ENCODE results near the gene WDTC1. TPM values are rescaled to one million over a fixed set of nuclear protein-coding genes. Genes with fewer than 3 reads are reported as not detected.

The WDTC1 gene
- total RNA-seq, 2 donors from 2014 or later, result 22.7 to 28.3 TPM

DNA sequence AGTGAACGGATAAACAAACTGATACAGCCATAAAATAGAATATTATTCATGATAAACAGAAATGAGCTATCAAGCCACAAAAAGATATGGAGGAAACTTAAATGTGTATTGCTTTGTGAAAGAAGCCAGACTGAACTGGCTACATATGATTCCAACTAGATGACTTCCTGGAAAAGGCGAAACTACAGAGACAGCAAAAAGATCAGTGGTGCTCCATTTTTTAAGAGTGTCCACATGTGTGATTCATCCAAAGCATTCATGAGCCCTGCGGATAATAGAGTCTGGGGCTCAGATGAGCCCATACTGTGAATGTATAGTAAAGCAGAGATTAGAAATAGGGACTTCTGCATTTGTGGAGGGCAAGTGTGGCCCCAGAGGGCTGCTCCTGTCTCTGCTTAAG lies 79.7 kb downstream of the WDTC1 start:
- 69 to 72% methylated on average over 3 of the region's 3 CpGs for WGBS, 2 donors
- H3K4me3 ChIP-seq, result no peak overlapping the region
- H3K27ac ChIP-seq, result no peak overlapping the region
- no peaks in the 10 kb centered on the region for H3K4me1 ChIP-seq
- H3K36me3 ChIP-seq (replicated peaks in 1 of 2; ENCODE audit: insufficient read depth in 1 of 2, low read depth in 2 of 2), result no peaks in the 10 kb centered on the region
- no peaks in the 10 kb centered on the region for H3K27me3 ChIP-seq
- TF ChIP-seq POLR2A (IDR thresholded peaks at IDR 0.05), result no peak
- DNase-seq, result no peak
- intact Hi-C loops (cut with DNase I), result no loop called here
- no peaks in the 10 kb centered on the region for H3K9me3 ChIP-seq
- no peak for ATAC-seq

DNA sequence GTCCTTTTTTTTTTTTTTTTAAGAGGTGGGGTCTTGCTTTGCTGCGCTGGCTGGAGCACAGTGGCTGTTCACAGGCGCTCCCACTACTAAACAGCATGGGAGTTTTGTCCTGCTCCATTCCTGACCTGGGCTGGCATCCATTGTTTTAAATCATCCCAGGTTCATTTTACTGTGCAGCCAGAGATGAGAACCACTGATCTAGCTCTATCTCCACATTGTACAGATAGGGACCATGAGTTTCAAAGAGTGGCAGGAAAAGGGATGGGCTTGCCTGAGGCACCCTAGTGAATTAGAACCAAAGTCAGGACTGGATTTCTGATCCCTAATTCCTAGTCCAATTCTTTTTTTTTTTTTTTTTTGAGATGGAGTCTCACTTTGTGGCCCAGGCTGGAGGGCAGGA lies 80.3 kb downstream of the WDTC1 start:
- no peak for TF ChIP-seq POLR2A (IDR thresholded peaks at IDR 0.05)
- TF ChIP-seq, protein P1, sequence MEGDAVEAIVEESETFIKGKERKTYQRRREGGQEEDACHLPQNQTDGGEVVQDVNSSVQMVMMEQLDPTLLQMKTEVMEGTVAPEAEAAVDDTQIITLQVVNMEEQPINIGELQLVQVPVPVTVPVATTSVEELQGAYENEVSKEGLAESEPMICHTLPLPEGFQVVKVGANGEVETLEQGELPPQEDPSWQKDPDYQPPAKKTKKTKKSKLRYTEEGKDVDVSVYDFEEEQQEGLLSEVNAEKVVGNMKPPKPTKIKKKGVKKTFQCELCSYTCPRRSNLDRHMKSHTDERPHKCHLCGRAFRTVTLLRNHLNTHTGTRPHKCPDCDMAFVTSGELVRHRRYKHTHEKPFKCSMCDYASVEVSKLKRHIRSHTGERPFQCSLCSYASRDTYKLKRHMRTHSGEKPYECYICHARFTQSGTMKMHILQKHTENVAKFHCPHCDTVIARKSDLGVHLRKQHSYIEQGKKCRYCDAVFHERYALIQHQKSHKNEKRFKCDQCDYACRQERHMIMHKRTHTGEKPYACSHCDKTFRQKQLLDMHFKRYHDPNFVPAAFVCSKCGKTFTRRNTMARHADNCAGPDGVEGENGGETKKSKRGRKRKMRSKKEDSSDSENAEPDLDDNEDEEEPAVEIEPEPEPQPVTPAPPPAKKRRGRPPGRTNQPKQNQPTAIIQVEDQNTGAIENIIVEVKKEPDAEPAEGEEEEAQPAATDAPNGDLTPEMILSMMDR (IDR thresholded peaks at IDR 0.05), result no peak
- DNase-seq (no peak), ATAC-seq (no peak)
- WGBS, 2 donors, result 72 to 91% methylated on average over 2 of the region's 2 CpGs
- H3K36me3 ChIP-seq (replicated peaks in 1 of 2; ENCODE audit: insufficient read depth in 1 of 2, low read depth in 2 of 2), result no peaks in the 10 kb centered on the region
- H3K9me3 ChIP-seq, result no peaks in the 10 kb centered on the region
- H3K27ac ChIP-seq, result no peak overlapping the region
- no peaks in the 10 kb centered on the region for H3K27me3 ChIP-seq
- no peaks in the 10 kb centered on the region for H3K4me1 ChIP-seq
- intact Hi-C loops (cut with DNase I), result no loop called here
- H3K4me3 ChIP-seq, result no peak overlapping the region

DNA sequence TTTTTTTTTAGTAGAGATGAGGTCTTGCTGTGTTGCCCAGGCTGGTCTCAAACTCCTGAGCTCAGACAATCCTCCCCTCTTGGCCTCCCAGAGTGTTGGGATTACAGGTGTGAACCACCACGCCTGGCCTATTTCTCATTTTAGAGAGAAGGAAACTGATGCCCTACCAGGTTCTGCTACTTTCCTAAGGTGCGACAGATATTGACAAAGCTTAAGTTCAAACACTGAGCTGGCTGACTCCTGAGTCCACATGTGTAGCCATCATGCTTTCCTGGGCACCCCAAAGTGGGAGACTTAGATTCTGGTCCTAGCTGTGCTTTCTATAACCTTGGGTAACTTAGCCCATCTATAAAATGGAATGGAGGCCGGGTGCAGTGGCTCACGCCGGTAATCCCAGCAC lies 82.4 kb downstream of the WDTC1 start:
- Histone ChIP-seq H3K9me3 (no peaks in the 10 kb centered on the region), H3K27me3 (no peaks in the 10 kb centered on the region), H3K27ac (no peak overlapping the region), H3K4me3 (no peak overlapping the region), H3K36me3 (replicated peaks in 1 of 2; ENCODE audit: insufficient read depth in 1 of 2, low read depth in 2 of 2) (no peaks in the 10 kb centered on the region), H3K4me1 (peaks cover 5% of the 10 kb centered on the region)
- 40 to 54% methylated on average over 4 to 5 of the region's 5 CpGs for WGBS, 2 donors
- intact Hi-C loops (cut with DNase I), result no loop called here
- DNase-seq (no peak), ATAC-seq (no peak)
- no peak for TF ChIP-seq POLR2A (IDR thresholded peaks at IDR 0.05)
- TF ChIP-seq, protein P1 (IDR thresholded peaks at IDR 0.05), result no peak

DNA sequence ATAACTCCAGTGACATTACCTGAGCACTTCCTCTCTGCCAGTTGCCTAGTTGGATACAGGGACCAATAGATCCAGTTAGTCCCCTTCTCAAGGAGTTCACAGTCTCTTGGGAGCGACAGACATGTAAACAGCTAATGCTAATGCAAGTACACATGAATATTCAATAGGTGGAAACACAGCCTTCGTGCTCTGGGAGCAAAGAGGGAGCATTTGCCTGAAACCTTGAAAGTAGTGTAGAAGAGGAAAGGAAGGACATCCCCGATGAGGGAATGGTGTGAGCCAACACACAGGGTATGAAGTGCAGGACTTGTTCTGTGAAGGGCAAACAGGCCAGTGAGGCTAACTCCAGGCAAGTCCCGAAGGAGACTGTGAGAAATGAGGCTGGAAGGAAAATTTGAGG lies 83.7 kb downstream of the WDTC1 start:
- Histone ChIP-seq H3K36me3 (replicated peaks in 1 of 2; ENCODE audit: insufficient read depth in 1 of 2, low read depth in 2 of 2) (no peaks in the 10 kb centered on the region), H3K9me3 (no peaks in the 10 kb centered on the region), H3K4me3 (no peak overlapping the region), H3K27me3 (no peaks in the 10 kb centered on the region), H3K27ac (no peak overlapping the region), H3K4me1 (peaks cover 10% of the 10 kb centered on the region)
- no peak for TF ChIP-seq POLR2A (IDR thresholded peaks at IDR 0.05)
- TF ChIP-seq, protein P1 (IDR thresholded peaks at IDR 0.05), result no peak
- WGBS, 2 donors, result 14 to 17% methylated on average over 4 of the region's 4 CpGs
- DNase-seq, result no peak
- intact Hi-C loops (cut with DNase I), result no loop called here
- ATAC-seq, result no peak

DNA sequence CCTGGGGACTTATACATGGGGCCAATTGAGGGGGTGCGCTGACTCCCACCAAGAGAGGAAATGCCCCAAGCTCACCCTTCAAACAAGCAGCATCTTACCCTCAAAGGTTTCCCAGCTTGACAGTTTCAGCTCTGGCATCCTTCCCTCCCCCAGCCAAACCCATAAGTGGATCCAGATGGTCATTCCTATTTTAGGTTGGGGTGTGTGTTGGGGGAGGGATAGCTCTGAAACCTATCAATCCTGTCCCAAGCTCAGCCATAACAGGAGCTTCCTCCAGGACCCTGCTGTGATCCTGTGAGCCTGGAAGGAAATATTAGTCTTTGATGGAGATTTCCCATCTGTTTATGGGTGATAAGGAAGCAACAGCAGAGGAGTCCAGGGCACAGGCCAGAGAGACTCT lies 84.2 kb downstream of the WDTC1 start:
- ATAC-seq, result no peak
- Histone ChIP-seq H3K27ac (no peak overlapping the region), H3K9me3 (no peaks in the 10 kb centered on the region), H3K4me1 (peaks cover 15% of the 10 kb centered on the region), H3K4me3 (no peak overlapping the region), H3K36me3 (replicated peaks in 1 of 2; ENCODE audit: insufficient read depth in 1 of 2, low read depth in 2 of 2) (no peaks in the 10 kb centered on the region), H3K27me3 (no peaks in the 10 kb centered on the region)
- intact Hi-C loops (cut with DNase I), result no loop called here
- TF ChIP-seq, protein P1 (IDR thresholded peaks at IDR 0.05), result no peak
- TF ChIP-seq POLR2A (IDR thresholded peaks at IDR 0.05), result no peak
- 58 to 75% methylated on average over 1 of the region's 1 CpG for WGBS, 2 donors
- DNase-seq, result no peak

All from body of pancreas (tissue), 4 donors.